Subcutaneous abdominal adipose tissue (tissue), 5 donors: ENCODE data around the gene TAS1R3.

Experiments
- H3K27ac ChIP-seq: one replicate; pipeline ENCODE4 v1.7.0; 2013; ENCODE audit warnings: low read depth, mild to moderate bottlenecking, inconsistent platforms, low read length, moderate library complexity
- H3K27me3 ChIP-seq, 5 donors: one replicate each; pipeline ENCODE4 v1.7.0; 2013; ENCODE audit warnings: low read length in 5 of 5, inconsistent platforms in 1 of 5; ENCODE audit not compliant: control insufficient read depth in 5 of 5, insufficient read depth in 4 of 5
- H3K36me3 ChIP-seq, 5 donors: one replicate each; pipeline ENCODE4 v1.7.0; 2013; ENCODE audit warnings: low read length in 5 of 5; ENCODE audit not compliant: control insufficient read depth in 5 of 5, insufficient read depth in 5 of 5
- H3K4me1 ChIP-seq, 5 donors: one replicate each; pipeline ENCODE4 v1.7.0; 2013; ENCODE audit warnings: low read length in 5 of 5, mild to moderate bottlenecking in 3 of 5, moderate library complexity in 1 of 5; ENCODE audit not compliant: control insufficient read depth in 5 of 5, insufficient read depth in 5 of 5
- H3K4me3 ChIP-seq, 5 donors: one replicate each; pipeline ENCODE4 v1.7.0; 2013; ENCODE audit warnings: low read length in 5 of 5, low read depth in 1 of 5
- H3K9ac ChIP-seq, 5 donors: one replicate each; pipeline ENCODE4 v1.7.0; 2013; ENCODE audit warnings: low read length in 5 of 5, mild to moderate bottlenecking in 4 of 5, moderate library complexity in 3 of 5
- H3K9me3 ChIP-seq, 5 donors: one replicate each; pipeline ENCODE4 v1.7.0; 2013; ENCODE audit warnings: low read length in 5 of 5; ENCODE audit not compliant: control insufficient read depth in 5 of 5
- donor health status: healthy.
- donor health status: healthy.
- donor health status: healthy.
- donor health status: healthy.
- donor health status: healthy.

TAS1R3 gene

GRCh38 chr1:1309251-1310108 lies 21.6 kb upstream of the TAS1R3 start:
- Histone ChIP-seq H3K4me3 (peak overlapping the region in 4 of 5 donors; percentile 61 to 81 (median 70)), H3K36me3 (peaks cover 0 to 48% (median 42%) of the 10 kb centered on the region in 5 donors), H3K9me3 (no peaks in the 10 kb centered on the region), H3K4me1 (peaks cover 5 to 45% (median 43%) of the 10 kb centered on the region in 5 donors), H3K27me3 (no peaks in the 10 kb centered on the region), H3K27ac (peak overlapping the region; percentile 60), H3K9ac (peak overlapping the region in 4 of 5 donors; percentile 64 to 80 (median 70))

- peaks cover 0 to 53% (median 47%) of the 10 kb centered on the region in 5 donors for H3K36me3 ChIP-seq
- no peak overlapping the region for H3K27ac ChIP-seq
- no peaks in the 10 kb centered on the region for H3K9me3 ChIP-seq
- peaks cover 5 to 39% (median 37%) of the 10 kb centered on the region in 5 donors for H3K4me1 ChIP-seq
- no peaks in the 10 kb centered on the region for H3K27me3 ChIP-seq
- H3K4me3 ChIP-seq = no peak overlapping the region
- H3K9ac ChIP-seq = peak overlapping the region in 1 of 5 donors; percentile 80
These were observed 21.0 kb upstream of the TAS1R3 start for GRCh38 chr1:1310109-1310385.

GRCh38 chr1:1310476-1311053 lies 20.5 kb upstream of the TAS1R3 start:
- no peak overlapping the region for H3K9ac ChIP-seq
- no peak overlapping the region for H3K27ac ChIP-seq
- peaks cover 0 to 57% (median 48%) of the 10 kb centered on the region in 5 donors for H3K36me3 ChIP-seq
- no peaks in the 10 kb centered on the region for H3K9me3 ChIP-seq
- no peak overlapping the region for H3K4me3 ChIP-seq
- H3K27me3 ChIP-seq = no peaks in the 10 kb centered on the region
- H3K4me1 ChIP-seq = peaks cover 5 to 34% (median 32%) of the 10 kb centered on the region in 5 donors

- Histone ChIP-seq H3K36me3 (peaks cover 0 to 61% (median 48%) of the 10 kb centered on the region in 5 donors), H3K9me3 (no peaks in the 10 kb centered on the region), H3K4me1 (peaks cover 4 to 26% (median 24%) of the 10 kb centered on the region in 5 donors), H3K4me3 (no peak overlapping the region), H3K27me3 (no peaks in the 10 kb centered on the region), H3K9ac (no peak overlapping the region), H3K27ac (no peak overlapping the region)
These were observed 19.7 kb upstream of the TAS1R3 start for GRCh38 chr1:1311107-1312104.

GRCh38 chr1:1312450-1313314 lies 18.4 kb upstream of the TAS1R3 start:
- no peaks in the 10 kb centered on the region for H3K27me3 ChIP-seq
- peaks cover 0 to 61% (median 48%) of the 10 kb centered on the region in 5 donors for H3K36me3 ChIP-seq
- peaks cover 0 to 15% (median 14%) of the 10 kb centered on the region in 5 donors for H3K4me1 ChIP-seq
- no peak overlapping the region for H3K27ac ChIP-seq
- no peak overlapping the region for H3K9ac ChIP-seq
- no peak overlapping the region for H3K4me3 ChIP-seq
- no peaks in the 10 kb centered on the region for H3K9me3 ChIP-seq

GRCh38 chr1:1313500-1314236 lies 17.4 kb upstream of the TAS1R3 start:
- no peak overlapping the region for H3K9ac ChIP-seq
- peaks cover 0 to 14% (median 12%) of the 10 kb centered on the region in 5 donors for H3K4me1 ChIP-seq
- no peaks in the 10 kb centered on the region for H3K9me3 ChIP-seq
- H3K36me3 ChIP-seq = peaks cover 0 to 62% (median 49%) of the 10 kb centered on the region in 5 donors
- no peak overlapping the region for H3K27ac ChIP-seq
- H3K4me3 ChIP-seq = no peak overlapping the region
- H3K27me3 ChIP-seq = no peaks in the 10 kb centered on the region

GRCh38 chr1:1314237-1314586 lies 16.9 kb upstream of the TAS1R3 start:
- peaks cover 0 to 8% (median 7%) of the 10 kb centered on the region in 5 donors for H3K4me1 ChIP-seq
- H3K27ac ChIP-seq = no peak overlapping the region
- H3K9me3 ChIP-seq = no peaks in the 10 kb centered on the region
- no peak overlapping the region for H3K9ac ChIP-seq
- H3K4me3 ChIP-seq = no peak overlapping the region
- no peaks in the 10 kb centered on the region for H3K27me3 ChIP-seq
- H3K36me3 ChIP-seq = peaks cover 0 to 67% (median 54%) of the 10 kb centered on the region in 5 donors

- no peak overlapping the region for H3K27ac ChIP-seq
- no peaks in the 10 kb centered on the region for H3K27me3 ChIP-seq
- H3K36me3 ChIP-seq = peaks cover 0 to 73% (median 60%) of the 10 kb centered on the region in 5 donors
- peaks cover 0 to 2% (median under 1%) of the 10 kb centered on the region in 5 donors for H3K4me1 ChIP-seq
- no peaks in the 10 kb centered on the region for H3K9me3 ChIP-seq
- H3K4me3 ChIP-seq = no peak overlapping the region
- no peak overlapping the region for H3K9ac ChIP-seq
These were observed 16.3 kb upstream of the TAS1R3 start for GRCh38 chr1:1314678-1315335.
